Activated CD4-positive, CD25-positive, alpha-beta regulatory T cell treated with anti-CD3 and anti-CD28 coated beads, Interleukin-2, amount 50 U/mL, for 72 hours (primary cell): ENCODE results near the gene LIFR.

ENCODE experiments used
- DNase-seq: peaks from one replicate; pipeline ENCODE4 v3.0.0; 2021

Gene LIFR

GRCh38 chr5:38463634-38464521, 92.6 kb downstream of the LIFR start:
- DNase-seq = no peak

GRCh38 chr5:38462976-38463633, 93.3 kb downstream of the LIFR start:
- no peak for DNase-seq

DNA sequence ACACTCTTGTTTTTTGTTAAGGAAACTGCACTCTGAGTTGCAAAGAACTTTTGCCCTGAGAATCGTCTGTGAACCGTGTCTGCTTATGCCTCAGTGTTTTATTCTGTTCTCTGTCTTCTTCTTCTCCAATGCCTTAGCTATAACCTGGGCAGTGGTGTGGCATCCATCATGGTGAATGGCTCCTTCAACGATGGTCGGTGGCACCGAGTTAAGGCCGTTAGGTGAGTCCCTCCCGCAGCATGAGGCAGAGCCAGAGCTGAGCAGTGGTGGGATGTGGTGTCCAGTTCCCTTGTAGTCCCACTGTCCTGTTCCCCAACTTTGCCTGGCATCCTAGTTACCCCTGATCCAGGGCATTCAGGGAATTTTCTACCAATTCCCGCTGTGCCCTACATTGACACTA, 98.3 kb downstream of the LIFR start:
- no peak for DNase-seq

GRCh38 chr5:38456657-38457399, 99.6 kb downstream of the LIFR start:
- no peak for DNase-seq

DNA sequence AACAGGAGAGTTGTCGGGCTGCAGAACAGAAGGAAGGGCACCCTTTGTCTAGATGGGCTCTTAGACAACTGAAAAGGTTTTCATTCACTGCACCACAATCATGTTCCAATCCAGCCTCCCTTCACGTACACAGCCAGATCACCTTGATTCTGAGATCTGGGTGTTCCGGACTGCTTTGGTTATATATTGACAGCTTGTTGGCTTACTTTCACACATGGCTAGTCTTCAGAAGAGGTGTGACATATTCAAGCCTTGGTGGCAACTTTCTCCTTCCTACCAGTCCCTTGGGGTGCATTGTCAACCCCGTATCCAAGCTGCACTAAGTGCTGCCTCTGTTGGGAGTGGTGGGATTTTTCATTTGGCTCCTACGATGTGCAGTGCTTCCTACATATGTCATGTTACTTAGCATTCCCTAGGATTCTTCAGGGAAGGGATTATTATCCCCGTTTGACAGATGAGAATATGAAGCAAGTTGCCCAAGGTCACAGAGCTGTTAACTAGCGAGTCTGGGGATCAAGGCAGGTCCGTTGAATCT, 100.6 kb downstream of the LIFR start:
- no peak for DNase-seq

- no peak for DNase-seq
Observed at GRCh38 chr5:38453921-38454320, 102.5 kb downstream of the LIFR start.

GRCh38 chr5:38453506-38453905, 102.9 kb downstream of the LIFR start:
- no peak for DNase-seq

DNA sequence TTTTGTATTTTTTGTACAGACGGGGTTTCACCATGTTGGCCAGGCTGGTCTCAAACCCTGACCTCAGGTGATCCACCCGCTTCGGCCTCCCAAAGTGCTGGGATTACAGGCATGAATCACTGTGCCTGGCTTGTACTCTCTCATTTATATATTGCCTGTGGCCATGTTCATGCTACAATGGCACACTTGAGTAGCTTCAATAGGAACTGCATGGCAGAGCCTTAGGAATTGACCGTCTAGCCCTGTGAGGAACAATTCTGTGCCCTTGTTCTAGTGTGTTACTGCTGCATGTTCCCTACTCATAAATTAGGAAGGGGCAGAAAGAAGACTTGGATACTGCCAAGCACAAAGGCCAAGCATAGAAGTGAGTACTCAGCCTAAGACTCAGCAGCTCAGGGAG, 104.2 kb downstream of the LIFR start:
- no peak for DNase-seq

DNA sequence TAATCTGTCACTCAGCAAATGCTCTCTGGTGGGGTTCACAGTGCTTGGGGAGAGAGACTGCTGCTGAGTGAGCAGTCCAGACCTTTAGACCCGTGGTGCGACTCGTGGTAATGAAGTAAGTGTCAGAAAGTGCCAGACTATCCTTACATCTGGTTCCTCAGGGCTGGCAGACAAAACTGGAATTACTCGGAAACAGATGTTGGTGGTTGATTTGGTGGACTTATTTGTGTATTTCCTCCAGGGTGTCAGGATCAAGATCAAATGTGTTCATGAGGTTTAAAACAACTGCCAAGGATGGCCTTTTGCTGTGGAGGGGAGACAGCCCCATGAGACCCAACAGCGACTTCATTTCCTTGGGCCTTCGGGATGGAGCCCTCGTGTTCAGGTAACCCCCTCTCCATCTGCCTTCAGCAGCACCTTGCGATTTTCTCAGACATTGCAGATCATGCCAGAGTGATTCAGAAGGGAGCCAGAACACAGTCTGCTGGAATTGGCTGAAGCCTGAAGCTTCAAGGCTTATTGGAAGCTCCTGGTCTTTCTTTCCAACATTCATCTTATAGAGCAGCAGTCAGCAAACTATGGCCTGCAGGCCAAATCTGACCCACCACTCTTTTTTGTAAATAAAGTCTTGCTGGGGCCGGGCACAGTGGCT, 105.2 kb downstream of the LIFR start:
- DNase-seq = no peak

DNA sequence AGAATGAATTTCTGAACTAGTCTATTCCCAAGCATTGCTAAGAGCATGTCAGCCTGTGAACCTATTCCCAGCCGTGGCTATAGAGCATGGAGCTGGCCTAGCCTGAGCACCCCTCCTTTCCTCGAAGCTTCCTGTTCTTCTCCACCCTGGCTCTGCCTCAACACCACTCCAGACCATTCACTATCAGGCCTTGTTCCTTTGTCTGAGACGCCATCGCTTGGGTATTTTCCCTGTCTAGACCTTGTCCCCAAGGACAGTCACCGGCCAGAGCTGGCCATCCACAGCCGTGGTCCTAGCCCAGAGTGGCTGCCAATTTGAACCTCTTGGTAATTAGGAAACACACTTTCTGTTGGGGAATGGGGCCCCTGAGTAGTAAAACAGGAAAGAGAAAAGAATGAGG, 105.8 kb downstream of the LIFR start:
- DNase-seq = no peak

GRCh38 chr5:38448568-38449350, 107.7 kb downstream of the LIFR start:
- no peak for DNase-seq

DNA sequence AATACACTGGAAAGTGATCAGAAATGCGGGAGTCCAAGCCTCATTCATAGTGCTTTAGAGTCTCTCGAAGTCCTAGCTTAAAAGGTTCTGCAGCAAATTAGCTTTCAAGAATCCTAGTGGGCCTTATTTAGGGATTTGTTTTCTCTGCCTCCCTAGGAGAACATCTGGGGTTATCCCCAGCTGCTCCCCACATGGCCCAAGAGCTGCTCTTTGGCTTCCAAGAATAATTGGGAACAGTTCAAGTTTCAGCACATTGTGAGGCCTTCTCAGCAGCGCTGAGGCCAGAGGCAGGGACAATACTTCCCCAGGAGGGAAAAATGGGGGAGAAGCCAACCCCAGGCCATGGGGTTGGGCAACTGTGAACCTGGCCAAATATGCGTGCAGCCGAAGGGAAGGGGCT, 108.7 kb downstream of the LIFR start:
- no peak for DNase-seq

GRCh38 chr5:38447056-38447455, 109.4 kb downstream of the LIFR start:
- DNase-seq = no peak

DNA sequence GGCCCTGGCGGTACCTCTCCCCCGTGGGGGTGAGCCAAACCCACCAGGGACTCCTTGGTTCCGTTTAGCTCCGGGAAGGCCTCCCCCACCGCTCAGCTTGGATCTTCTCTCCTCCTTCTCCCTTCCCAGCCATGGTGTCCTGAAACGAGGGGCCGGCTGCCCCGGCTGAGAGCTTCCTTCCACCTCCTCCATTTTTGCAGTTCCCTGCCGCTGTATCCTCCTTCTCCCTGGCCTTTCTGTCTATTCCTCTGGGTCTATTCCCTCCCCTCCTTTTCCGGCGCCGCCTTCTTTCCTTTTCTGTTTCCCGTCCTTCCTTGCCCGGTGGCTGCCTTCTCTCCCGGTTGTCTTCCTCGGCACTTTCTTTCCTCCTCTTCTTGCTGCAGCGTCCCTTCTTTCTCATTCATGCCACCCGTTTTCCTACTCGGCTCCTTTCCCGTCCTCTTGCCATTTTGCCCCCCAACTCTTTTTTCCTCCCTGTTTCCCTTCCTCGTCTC, 110.4 kb downstream of the LIFR start:
- no peak for DNase-seq

GRCh38 chr5:38445374-38446028, 110.9 kb downstream of the LIFR start:
- no peak for DNase-seq

DNA sequence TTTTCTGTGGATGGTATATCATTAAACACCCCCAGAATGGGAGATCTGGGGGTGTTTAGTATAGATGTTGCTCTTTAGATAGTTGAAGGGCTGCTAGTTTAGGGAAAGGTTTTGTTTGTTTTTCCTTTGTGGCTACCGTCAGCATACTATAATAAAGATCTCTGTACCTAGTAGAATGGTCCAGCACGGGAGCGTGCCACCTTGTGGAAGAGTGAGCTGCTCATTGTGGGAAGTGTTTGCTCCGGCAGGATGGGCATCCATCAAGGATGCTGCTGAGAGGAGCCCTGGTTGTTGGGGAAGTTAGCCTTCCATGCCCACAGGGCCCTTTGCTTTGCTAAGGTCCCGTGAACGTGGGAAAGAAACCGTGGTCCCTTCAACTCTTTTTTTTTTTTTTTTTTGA, 113.1 kb downstream of the LIFR start:
- no peak for DNase-seq

DNA sequence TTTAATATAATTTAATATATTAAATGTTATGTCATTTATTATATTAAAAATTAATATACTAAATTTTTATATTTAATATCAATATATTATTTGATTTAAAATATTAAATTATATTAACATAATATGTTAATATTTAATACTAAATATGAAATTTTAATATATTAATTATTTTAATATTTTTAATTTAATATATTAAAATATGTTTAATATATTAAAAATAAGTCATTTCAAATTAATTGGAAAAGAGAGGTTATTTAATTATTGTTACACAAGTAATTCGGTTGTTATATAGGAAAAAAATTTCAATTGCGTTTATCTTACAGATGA, 114.2 kb downstream of the LIFR start:
- DNase-seq = no peak

DNA sequence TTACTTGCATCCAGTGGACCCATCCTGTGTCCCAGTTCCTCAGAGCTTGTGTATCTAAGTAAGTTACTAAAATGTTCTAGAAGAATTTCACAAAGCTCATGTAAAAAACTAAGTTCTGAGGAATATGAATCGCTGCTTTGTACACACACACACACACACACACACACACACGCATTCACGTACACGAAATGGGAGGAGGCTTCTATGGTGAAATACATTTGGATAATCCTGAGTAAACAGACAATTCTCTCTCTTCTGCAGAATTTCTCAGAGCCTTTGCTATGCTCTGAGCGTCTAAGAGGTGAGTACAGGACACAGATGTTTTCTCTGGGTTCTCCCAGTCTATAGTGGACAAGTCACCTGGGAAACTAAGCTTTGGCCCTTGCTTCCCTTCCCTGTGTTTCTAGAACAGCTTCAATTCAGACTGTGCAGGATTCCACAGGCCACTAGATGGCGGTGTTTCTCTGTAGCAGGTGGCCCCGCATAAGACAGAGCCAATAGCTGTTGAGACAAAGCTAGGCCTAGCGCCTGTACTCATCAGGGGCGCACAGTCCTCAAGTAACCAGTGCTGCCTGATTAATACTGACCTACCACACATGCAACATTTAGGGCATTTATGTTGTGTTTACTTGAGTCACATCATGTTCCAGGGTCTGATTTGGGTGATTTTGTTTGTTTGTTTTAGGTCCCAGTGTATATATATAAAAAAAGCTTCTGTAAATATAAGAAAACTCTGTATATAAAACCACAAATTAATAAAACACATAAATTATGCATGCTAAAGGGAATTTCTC, 114.8 kb downstream of the LIFR start:
- peak; percentile 79 for DNase-seq

GRCh38 chr5:38438757-38439156, 117.7 kb downstream of the LIFR start:
- DNase-seq = no peak

DNA sequence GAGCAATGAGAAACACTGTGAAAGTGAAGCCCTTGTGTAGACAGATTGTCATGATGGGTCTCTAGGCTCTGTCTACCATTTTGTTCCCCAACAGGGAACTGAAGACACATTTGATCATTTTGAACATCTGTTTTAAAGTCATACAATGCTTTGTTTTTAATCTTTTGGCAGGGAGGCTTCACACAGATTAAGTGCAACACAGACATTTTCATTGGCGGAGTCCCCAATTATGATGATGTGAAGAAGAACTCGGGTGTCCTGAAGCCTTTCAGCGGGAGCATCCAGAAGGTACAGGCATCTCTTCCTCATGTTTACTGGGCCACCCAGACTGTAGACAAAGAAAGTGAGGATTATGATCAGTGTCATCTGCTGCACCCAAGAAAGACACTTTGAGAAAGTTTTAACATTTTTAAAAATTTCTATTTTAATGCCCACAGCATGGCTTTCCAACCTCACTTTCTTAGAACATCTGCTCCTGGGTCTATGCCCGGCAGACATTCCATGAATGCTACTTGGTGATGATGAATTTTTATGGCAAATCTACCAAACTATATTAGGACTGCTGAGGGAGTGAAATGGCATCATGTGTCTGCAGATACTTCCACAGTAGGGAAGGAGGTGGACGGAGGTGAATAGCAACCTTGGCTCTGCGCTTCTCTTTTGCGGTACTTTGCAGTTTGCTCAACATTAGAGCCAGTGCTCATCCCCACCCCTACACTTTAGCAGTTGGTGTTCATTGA, 121.3 kb downstream of the LIFR start:
- no peak for DNase-seq
